HepG2 (cell line): Measurements from ENCODE around the gene TTC5. TPM values are rescaled to one million over a fixed set of nuclear protein-coding genes. Genes with fewer than 3 reads are reported as not detected.

Source experiments
- FOSL2 ChIP-seq: sonication (generic); formaldehyde crosslinking; IDR thresholded peaks from 2 replicates; pipeline ENCODE4 v1.4.0; 2020; ENCODE audit warnings: missing genetic modification reagents
- HIVEP1 ChIP-seq: sonication (generic); formaldehyde crosslinking; IDR thresholded peaks from 2 replicates; pipeline ENCODE4 v1.4.0; 2020; ENCODE audit warnings: mild to moderate bottlenecking, missing genetic modification reagents
- MZF1 ChIP-seq: sonication (generic); formaldehyde crosslinking; IDR thresholded peaks from 2 replicates; pipeline ENCODE4 v1.8.1; 2023; ENCODE audit warnings: mild to moderate bottlenecking, missing genetic modification reagents, borderline replicate concordance
- PLRG1 ChIP-seq: fragments of 450-650 bp; conservative IDR thresholded peaks from 2 replicates; pipeline ENCODE4 v1.6.1; 2016
- PLSCR1 ChIP-seq: sonication (generic); formaldehyde crosslinking; IDR thresholded peaks from 2 replicates; pipeline ENCODE4 v1.5.0; 2020; ENCODE audit warnings: missing genetic modification reagents, mild to moderate bottlenecking, borderline replicate concordance
- POGZ ChIP-seq: sonication (generic); formaldehyde crosslinking; IDR thresholded peaks from 2 replicates; pipeline ENCODE4 v1.4.0; 2020; ENCODE audit warnings: mild to moderate bottlenecking, missing genetic modification reagents
- POLR2G ChIP-seq: fragments of 200-400 bp; formaldehyde crosslinking; IDR thresholded peaks from 2 replicates; pipeline ENCODE4 v1.6.1; 2018; ENCODE audit warnings: mild to moderate bottlenecking, low read depth, low read length, moderate library complexity
- SAFB2 ChIP-seq: sonication (generic); formaldehyde crosslinking; IDR thresholded peaks from 2 replicates; pipeline ENCODE4 v1.5.1; 2020; ENCODE audit warnings: missing genetic modification reagents, low read depth, mild to moderate bottlenecking, borderline replicate concordance
- ZNF232 ChIP-seq: sonication (generic); formaldehyde crosslinking; IDR thresholded peaks from 2 replicates; pipeline ENCODE4 v1.4.0; 2020; ENCODE audit warnings: missing genetic modification reagents, borderline replicate concordance
- ZNF317 ChIP-seq: sonication (generic); formaldehyde crosslinking; IDR thresholded peaks from 2 replicates; pipeline ENCODE4 v1.5.0; 2020; ENCODE audit warnings: mild to moderate bottlenecking, missing genetic modification reagents
- ZNF407 ChIP-seq: sonication (generic); formaldehyde crosslinking; IDR thresholded peaks from one replicate; pipeline ENCODE4 v1.5.1; 2020; ENCODE audit warnings: mild to moderate bottlenecking, missing genetic modification reagents; ENCODE audit errors: not compliant biosample characterization
- ZNF597 ChIP-seq: sonication (generic); formaldehyde crosslinking; IDR thresholded peaks from 2 replicates; pipeline ENCODE4 v1.5.0; 2020; ENCODE audit warnings: missing genetic modification reagents
- ZNF781 ChIP-seq: sonication (generic); formaldehyde crosslinking; IDR thresholded peaks from 2 replicates; pipeline ENCODE4 v1.5.1; 2020; ENCODE audit warnings: borderline replicate concordance, mild to moderate bottlenecking, missing genetic modification reagents; ENCODE audit errors: not compliant biosample characterization
- ZSCAN9 ChIP-seq: IDR thresholded peaks from 2 replicates; pipeline ENCODE4 v1.6.1; 2016; ENCODE audit warnings: borderline replicate concordance
- polyA plus RNA-seq, 8 experiments: library from polyadenylated mRNA; depleted of rRNA in 3 of 8; stranded (reverse) in 7 of 8; unstranded in 1 of 8; fragments of >200 nt; fragmentation: Illumina TruSeq in 4 of 8; extraction: Trizol in 4 of 8; gene quantifications; 2 replicates each; pipeline versions ENCODE4 v1.2.1 to v1.2.3, GENCODE V29; 2011 to 2016; ENCODE audit warnings: low read depth in 4 of 8, missing spikeins in 1 of 8, mixed read lengths in 1 of 8; ENCODE audit not compliant: insufficient read depth in 1 of 8
- total RNA-seq, 5 experiments: library from RNA; depleted of rRNA; stranded (reverse); fragments of >200 nt; fragmentation: Illumina TruSeq; extraction: Trizol; gene quantifications; 2 replicates each; pipeline ENCODE4 v1.2.3, GENCODE V29; 2016; ENCODE audit warnings: low read depth in 1 of 5

TTC5 gene
- total and polyA plus RNA-seq, 2 of the 13 experiments (the other 11 are each of a cell fraction or from before 2014, with no cell fraction given): 8.7 to 28.5 TPM

DNA sequence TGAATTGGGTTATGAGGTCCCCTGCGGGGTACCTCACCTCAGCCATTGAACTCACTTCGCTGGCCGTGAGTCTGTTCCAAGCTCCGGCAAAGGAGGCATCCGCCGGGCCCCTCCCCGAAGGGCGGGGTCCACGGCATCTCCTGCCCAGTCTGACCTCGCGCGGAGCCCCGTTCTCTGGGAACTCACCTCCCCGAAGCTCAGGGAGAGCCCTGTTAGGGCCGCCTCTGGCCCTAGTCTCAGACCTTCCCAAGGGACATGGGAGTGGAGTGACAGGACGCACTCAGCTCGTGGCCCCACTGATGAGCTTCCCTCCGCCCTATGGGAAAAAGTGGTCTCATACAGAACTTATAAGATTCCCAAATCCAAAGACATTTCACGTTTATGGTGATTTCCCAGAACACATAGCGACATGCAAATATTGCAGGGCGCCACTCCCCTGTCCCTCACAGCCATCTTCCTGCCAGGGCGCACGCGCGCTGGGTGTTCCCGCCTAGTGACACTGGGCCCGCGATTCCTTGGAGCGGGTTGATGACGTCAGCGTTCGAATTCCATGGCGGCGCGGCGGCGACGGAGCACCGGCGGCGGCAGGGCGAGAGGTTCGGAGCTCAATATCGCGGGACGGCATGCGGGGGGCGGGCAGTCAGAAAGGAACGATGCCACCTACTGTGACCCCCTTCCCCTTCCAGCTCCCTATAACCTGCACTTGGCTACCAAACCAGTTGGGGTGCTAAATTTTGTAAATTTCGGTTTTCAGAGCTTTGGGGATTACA, 37.5 kb upstream of the TTC5 start, which contains the start of gene PARP2 (continued):
- TF ChIP-seq ZNF597 (no peak), MZF1 (CRISPR knock-in tag) (no peak), SAFB2 (peak; percentile 81; the same call in 1 of the 2 replicates), PLRG1 (no peak), POLR2G (peak; percentile 97), POGZ (CRISPR knock-in tag) (peak; percentile 88), ZNF781 (CRISPR knock-in tag) (no peak), ZNF232 (peak; percentile 30; the same call in 1 of the 2 replicates), ZNF317 (CRISPR knock-in tag) (peak; percentile 50; the same call in 1 of the 2 replicates), ZSCAN9 (CRISPR knock-in tag) (peak; percentile 87), HIVEP1 (CRISPR knock-in tag) (peak; percentile 85; the same call in 1 of the 2 replicates), ZNF407 (no peak), FOSL2 (CRISPR knock-in tag) (peak; percentile 83), PLSCR1 (no peak)
